PC-9 (cell line): ENCODE data around the gene DAPK2. TPM values are rescaled to one million over a fixed set of nuclear protein-coding genes. Genes with fewer than 3 reads are reported as not detected.

Experiments
- BruUV-seq: library from RNA; stranded (reverse); fragments of 400-500 nt; replicated peaks from 2 replicates; lab custom pipeline; 2021; lab: Mats Ljungman, UMichigan
- CTCF ChIA-PET: fragments of 300-600 bp; sonication (Branson Sonifier 250); formaldehyde crosslinking; loops from one replicate; lab custom pipeline; 2022; ENCODE audit warnings: antibody characterized with exemption; lab: Charles Lee
- POLR2A ChIA-PET: fragments of 300-600 bp; sonication (Branson Sonifier 250); formaldehyde crosslinking; loops from one replicate; lab custom pipeline; 2022; ENCODE audit warnings: antibody characterized with exemption; ENCODE audit not compliant: unreplicated experiment; lab: Charles Lee
- DNase-seq, 2 experiments: peaks; one replicate each; pipeline versions ENCODE4 v3.0.0 to v3.0.0-alpha.2; 2015 to 2022; ENCODE audit warnings: mixed read lengths in 1 of 2
- H2AFZ ChIP-seq: fragments of 200-600 bp; sonication (generic); 2 replicates; pipeline ENCODE4 v1.8.1; 2017; ENCODE audit warnings: antibody characterized with exemption
- H3F3A ChIP-seq: fragments of 200-600 bp; sonication (generic); 2 replicates; pipeline ENCODE4 v1.8.1; 2017; ENCODE audit warnings: antibody characterized with exemption, mild to moderate bottlenecking, low read depth; ENCODE audit not compliant: insufficient read depth
- H3K27ac ChIP-seq: fragments of 200-600 bp; sonication (generic); 2 replicates; pipeline ENCODE4 v1.6.1; 2016; ENCODE audit warnings: mixed run types
- H3K27me3 ChIP-seq: fragments of 200-600 bp; sonication (generic); 2 replicates; pipeline ENCODE4 v1.6.1; 2016; ENCODE audit warnings: low read depth, mixed run types; ENCODE audit not compliant: insufficient read depth
- H3K36me3 ChIP-seq: fragments of 200-600 bp; sonication (generic); 2 replicates; pipeline ENCODE4 v1.6.1; 2016; ENCODE audit warnings: low read depth, mixed run types
- H3K4me1 ChIP-seq: fragments of 200-600 bp; sonication (generic); replicated peaks from 2 replicates; pipeline ENCODE4 v1.6.1; 2016; ENCODE audit warnings: mixed run types; ENCODE audit not compliant: insufficient read depth
- H3K4me2 ChIP-seq: fragments of 200-600 bp; sonication (generic); 2 replicates; pipeline ENCODE4 v1.6.1; 2017; ENCODE audit warnings: mixed run types
- H3K4me3 ChIP-seq: fragments of 200-600 bp; sonication (generic); 2 replicates; pipeline ENCODE4 v1.6.1; 2016; ENCODE audit warnings: mixed run types
- H3K79me2 ChIP-seq: fragments of 200-600 bp; sonication (generic); 2 replicates; pipeline ENCODE4 v1.6.1; 2017; ENCODE audit warnings: low read depth, mixed run types
- H3K9me2 ChIP-seq: fragments of 200-600 bp; sonication (generic); 2 replicates; pipeline ENCODE4 v1.8.1; 2017; ENCODE audit warnings: mild to moderate bottlenecking; ENCODE audit not compliant: insufficient read depth
- H3K9me3 ChIP-seq: fragments of 200-600 bp; sonication (generic); 2 replicates; pipeline ENCODE4 v1.8.1; 2016; ENCODE audit warnings: low read depth; ENCODE audit not compliant: insufficient read depth
- H4K20me1 ChIP-seq: fragments of 200-600 bp; sonication (generic); 2 replicates; pipeline ENCODE4 v1.8.1; 2017; ENCODE audit not compliant: insufficient read depth
- CTCF ChIP-seq: fragments of 200-600 bp; sonication (generic); conservative IDR thresholded peaks from 2 replicates; pipeline ENCODE4 v1.6.1; 2017; ENCODE audit warnings: mixed run types, antibody characterized with exemption, mild to moderate bottlenecking, moderate library complexity
- EZH2 ChIP-seq: fragments of 200-600 bp; sonication (generic); IDR thresholded peaks from 2 replicates; pipeline ENCODE4 v1.8.0; 2017; ENCODE audit warnings: antibody characterized with exemption, low read depth
- intact Hi-C: fragments of 100-400 bp; cut with micrococcal nuclease; formaldehyde crosslinking; loops from one replicate; pipeline ENCODE4 v1.10.0; 2022; ENCODE audit not compliant: unreplicated experiment
- total RNA-seq: library from RNA; stranded (reverse); gene quantifications from 2 replicates; pipeline ENCODE4 v1.2.3, GENCODE V29; 2021

The DAPK2 gene
- total RNA-seq, 1 experiment from 2014 or later: 11.0 TPM

- CTCF ChIA-PET: interaction anchor here (0.7 kb wide), 1 partner anchor 77 kb away, joined by 4 read pairs; no protein-coding TSS in a partner anchor
- H4K20me1 ChIP-seq: no peaks in the 10 kb centered on the region
- no peak overlapping the region for H3K4me3 ChIP-seq
- TF ChIP-seq CTCF (no peak), EZH2 (no peak)
- no TSS peak for BruUV-seq
- H3K4me2 ChIP-seq: no peak overlapping the region
- DNase-seq: no peak
- POLR2A ChIA-PET: no interaction called here
- H3K27ac ChIP-seq: no peak overlapping the region
- H3K4me1 ChIP-seq: no peaks in the 10 kb centered on the region
- H3K9me2 ChIP-seq: no peaks in the 10 kb centered on the region
- no peaks in the 10 kb centered on the region for H3K9me3 ChIP-seq
- H3K36me3 ChIP-seq: no peaks in the 10 kb centered on the region
- H3K27me3 ChIP-seq: no peaks in the 10 kb centered on the region
- no peaks in the 10 kb centered on the region for H3F3A ChIP-seq
- intact Hi-C loops: no loop called here
- H3K79me2 ChIP-seq: no peaks in the 10 kb centered on the region
- H2AFZ ChIP-seq: no peak overlapping the region
Measured at GRCh38 chr15:64037966-64038365, 8.3 kb downstream of the DAPK2 start.

DNA sequence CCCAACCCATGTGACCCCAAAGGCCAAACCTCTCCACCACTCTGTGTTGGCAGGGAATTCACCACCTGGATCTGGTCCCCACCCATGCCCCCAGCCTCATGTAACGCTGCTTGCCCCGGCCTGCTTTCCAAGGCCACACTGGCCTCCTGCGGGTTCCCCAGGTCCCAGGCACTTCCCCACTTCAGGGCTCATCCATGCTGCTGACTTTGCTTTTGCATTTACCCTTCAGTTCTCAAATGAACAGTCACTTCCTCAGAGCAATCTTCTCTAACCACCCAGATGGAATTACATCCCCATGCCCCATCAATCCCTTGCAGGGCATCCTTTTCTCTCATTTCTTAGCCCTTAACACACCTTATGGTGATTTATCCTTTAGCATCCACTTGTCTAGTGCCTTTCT, 9.2 kb downstream of the DAPK2 start:
- Histone ChIP-seq H3F3A (no peaks in the 10 kb centered on the region), H2AFZ (no peak overlapping the region), H3K4me1 (no peaks in the 10 kb centered on the region), H3K27ac (no peak overlapping the region), H3K4me2 (no peak overlapping the region), H3K79me2 (no peaks in the 10 kb centered on the region), H3K36me3 (no peaks in the 10 kb centered on the region), H4K20me1 (no peaks in the 10 kb centered on the region), H3K27me3 (no peaks in the 10 kb centered on the region), H3K9me2 (no peaks in the 10 kb centered on the region), H3K4me3 (no peak overlapping the region), H3K9me3 (no peaks in the 10 kb centered on the region)
- DNase-seq: no peak
- ChIA-PET POLR2A (no interaction called here), CTCF (no interaction called here)
- no TSS peak for BruUV-seq
- TF ChIP-seq CTCF: no peak
- TF ChIP-seq EZH2: no peak
- intact Hi-C loops: no loop called here

GRCh38 chr15:64035525-64035924, 10.8 kb downstream of the DAPK2 start:
- ChIA-PET CTCF (no interaction called here), POLR2A (no interaction called here)
- Histone ChIP-seq H3K36me3 (no peaks in the 10 kb centered on the region), H3K4me1 (no peaks in the 10 kb centered on the region), H3K4me3 (no peak overlapping the region), H3K9me3 (no peaks in the 10 kb centered on the region), H3K79me2 (no peaks in the 10 kb centered on the region), H3K4me2 (no peak overlapping the region), H3K27ac (no peak overlapping the region), H3F3A (no peaks in the 10 kb centered on the region), H2AFZ (no peak overlapping the region), H4K20me1 (no peaks in the 10 kb centered on the region), H3K9me2 (no peaks in the 10 kb centered on the region), H3K27me3 (no peaks in the 10 kb centered on the region)
- no TSS peak for BruUV-seq
- DNase-seq: no peak
- TF ChIP-seq EZH2: no peak
- TF ChIP-seq CTCF: no peak
- intact Hi-C loops: no loop called here
